NCI-H1105 (cell line): ENCODE data around the gene LTBP3.
A peak's percentile ranks its signal among the peaks of the same experiment; 100 is the strongest.

ENCODE experiments used
- DNase-seq: peaks from one replicate; lab custom pipeline; 2025; lab: John Stamatoyannopoulos, UW

Gene LTBP3

GRCh38 chr11:65585396-65586246 is 27.5 kb upstream of the LTBP3 start:
- DNase-seq = peak; percentile 37

GRCh38 chr11:65584723-65585171 is 26.6 kb upstream of the LTBP3 start:
- DNase-seq = no peak

GRCh38 chr11:65584106-65584505 is 25.9 kb upstream of the LTBP3 start:
- no peak for DNase-seq

- no peak for DNase-seq
These were observed 25.4 kb upstream of the LTBP3 start for GRCh38 chr11:65583589-65583988.

- DNase-seq = no peak
These were observed 23.8 kb upstream of the LTBP3 start for GRCh38 chr11:65581928-65582327.

- DNase-seq = no peak
These were observed 22.6 kb upstream of the LTBP3 start for GRCh38 chr11:65580756-65581155.

- DNase-seq = no peak
These were observed 22.0 kb upstream of the LTBP3 start for GRCh38 chr11:65580031-65580692.

GRCh38 chr11:65579291-65579690 is 21.1 kb upstream of the LTBP3 start:
- DNase-seq = no peak

- DNase-seq = no peak
These were observed 20.5 kb upstream of the LTBP3 start for GRCh38 chr11:65578667-65579066.

- no peak for DNase-seq
These were observed 20.0 kb upstream of the LTBP3 start for GRCh38 chr11:65578134-65578533.

- DNase-seq = no peak
These were observed 19.6 kb upstream of the LTBP3 start for GRCh38 chr11:65577756-65578109.

GRCh38 chr11:65576867-65577755 is 19.0 kb upstream of the LTBP3 start:
- no peak for DNase-seq

- DNase-seq = no peak
These were observed 18.2 kb upstream of the LTBP3 start for GRCh38 chr11:65576232-65576866.

- DNase-seq = no peak
These were observed 17.5 kb upstream of the LTBP3 start, which contains the start of gene EHBP1L1 for GRCh38 chr11:65575568-65576231. TSS of gene EHBP1L1 (plus strand) at chr11:65576053. CDS start at chr11:65576303, 250 bp downstream.

GRCh38 chr11:65574811-65575567 is 16.8 kb upstream of the LTBP3 start:
- no peak for DNase-seq

GRCh38 chr11:65574109-65574810 is 16.1 kb upstream of the LTBP3 start:
- peak; percentile 66 for DNase-seq

- no peak for DNase-seq
These were observed 15.4 kb upstream of the LTBP3 start for GRCh38 chr11:65573391-65574079.

GRCh38 chr11:65572356-65573051 is 14.3 kb upstream of the LTBP3 start, which contains the start of gene FAM89B:
TSS of gene FAM89B (plus strand) at chr11:65572538. CDS start at chr11:65572670, 132 bp downstream.
- peak; percentile 76 for DNase-seq
